K562 (cell line): ENCODE results near the gene NLE1. TPM values are rescaled to one million over a fixed set of nuclear protein-coding genes. Genes with fewer than 3 reads are reported as not detected.

Source experiments
- ATAC-seq: fragments of 200-7000 bp; cut with Tn5 transposase; 3 replicates; pipeline ENCODE4 v1.9.1; 2020; ENCODE audit warnings: moderate library complexity
- BruUV-seq: library from RNA; stranded (reverse); fragments of 400-500 nt; replicated peaks from 2 replicates; lab custom pipeline; 2021; lab: Mats Ljungman, UMichigan
- CTCF ChIA-PET: fragments of 300-600 bp; formaldehyde crosslinking; extraction: SDS; loops from one replicate; lab custom pipeline; 2021; ENCODE audit warnings: low intra/inter-chr PET ratio; lab: Yijun Ruan, JAX
- POLR2A ChIA-PET: fragments of 300-600, 350-650 bp; sonication (Branson Sonifier 250); formaldehyde crosslinking; extraction: SDS; loops from one replicate; lab custom pipeline; 2021; ENCODE audit warnings: antibody characterized with exemption, inconsistent platforms; lab: Yijun Ruan, JAX
- DNase-seq, 4 experiments: peaks; one replicate each; pipeline versions ENCODE4 v3.0.0 to v3.0.0-alpha.2; 2011 to 2018; ENCODE audit warnings: low spot score in 3 of 4, mixed read lengths in 3 of 4; ENCODE audit errors: extremely low read depth in 1 of 4
- FAIRE-seq: peaks from 2 replicates; lab custom pipeline; 2011; peaks lifted over from hg19 to GRCh38; lab: Jason Lieb, UNC
- H2AFZ ChIP-seq: 2 replicates; pipeline ENCODE4 v1.6.0; 2011; ENCODE audit warnings: low read depth, low read length, control low read depth, inconsistent platforms
- H3K27ac ChIP-seq: fragments of 200-600 bp; 3 replicates; pipeline ENCODE4 v1.8.0; 2011; ENCODE audit warnings: low read depth, mild to moderate bottlenecking, control low read depth, inconsistent platforms, low read length, moderate library complexity, mixed read lengths; ENCODE audit errors: extremely low read depth
- H3K27me3 ChIP-seq, 2 experiments: fragments of 300-600 bp in 1 of 2; 2 replicates in 1 of 2; 3 replicates in 1 of 2; pipeline versions ENCODE4 v1.6.0 to v1.8.0; 2011; ENCODE audit warnings: inconsistent platforms in 2 of 2, low read length in 2 of 2, mild to moderate bottlenecking in 1 of 2, mixed read lengths in 1 of 2, moderate library complexity in 1 of 2; ENCODE audit not compliant: control insufficient read depth in 2 of 2, insufficient read depth in 2 of 2
- H3K36me3 ChIP-seq: fragments of 300-600 bp; 3 replicates; pipeline ENCODE4 v1.8.0; 2011; ENCODE audit warnings: mild to moderate bottlenecking, low read length, inconsistent platforms; ENCODE audit not compliant: control insufficient read depth, insufficient read depth
- H3K4me1 ChIP-seq, 2 experiments: fragments of 200-600 bp in 1 of 2; replicated peaks in 1 of 2; 2 replicates in 1 of 2; 3 replicates in 1 of 2; pipeline versions ENCODE4 v1.5.1 to v1.8.0; 2011; ENCODE audit warnings: inconsistent platforms in 2 of 2, low read length in 2 of 2, mild to moderate bottlenecking in 1 of 2, mixed read lengths in 1 of 2, moderate library complexity in 1 of 2; ENCODE audit not compliant: control insufficient read depth in 2 of 2, insufficient read depth in 2 of 2
- H3K4me2 ChIP-seq: 2 replicates; pipeline ENCODE4 v1.6.1; 2011; ENCODE audit warnings: low read length, control low read depth, inconsistent platforms, mixed read lengths; ENCODE audit not compliant: insufficient read depth
- H3K4me3 ChIP-seq: fragments of 200-600 bp; sonication (generic), shearing (Covaris generic); 2 replicates; pipeline ENCODE4 v1.5.1; 2016; ENCODE audit warnings: control low read depth, inconsistent platforms
- H3K79me2 ChIP-seq: fragments of 200-600 bp; 3 replicates; pipeline ENCODE4 v1.8.0; 2011; ENCODE audit warnings: low read length, inconsistent platforms; ENCODE audit not compliant: control insufficient read depth, insufficient read depth
- H3K9ac ChIP-seq, 2 experiments: 2 replicates each; pipeline versions ENCODE4 v1.6.0 to v1.6.1; 2011; ENCODE audit warnings: low read depth in 2 of 2, low read length in 2 of 2, control low read depth in 1 of 2, inconsistent platforms in 1 of 2, mild to moderate bottlenecking in 1 of 2, mixed read lengths in 1 of 2; ENCODE audit not compliant: insufficient read depth in 1 of 2
- H3K9me1 ChIP-seq: one replicate; pipeline ENCODE4 v1.6.0; 2011; ENCODE audit warnings: inconsistent platforms, mild to moderate bottlenecking, low read length, moderate library complexity; ENCODE audit not compliant: control insufficient read depth, insufficient read depth
- H3K9me3 ChIP-seq: replicated peaks from 2 replicates; pipeline ENCODE4 v1.5.1; 2011; ENCODE audit warnings: low read depth, low read length, inconsistent platforms; ENCODE audit not compliant: control insufficient read depth, insufficient read depth
- H4K20me1 ChIP-seq: replicated peaks from 2 replicates; pipeline ENCODE4 v1.6.1; 2011; ENCODE audit warnings: low read length, inconsistent platforms, mixed read lengths; ENCODE audit not compliant: control insufficient read depth, insufficient read depth
- BRCA1 ChIP-seq, 2 experiments: fragments of 450-650 bp in 1 of 2; sonication (generic) in 1 of 2; formaldehyde crosslinking in 1 of 2; IDR thresholded peaks; 2 replicates each; pipeline versions ENCODE4 v1.5.0 to v1.6.1; 2017 to 2020; ENCODE audit warnings: mild to moderate bottlenecking in 1 of 2, missing genetic modification reagents in 1 of 2
- EZH2 ChIP-seq: IDR thresholded peaks from 2 replicates; pipeline ENCODE4 v1.6.1; 2012; ENCODE audit warnings: low read depth, mild to moderate bottlenecking, inconsistent platforms, low read length, borderline replicate concordance
- FOXA3 ChIP-seq, 2 experiments: fragments of 450-650 bp in 1 of 2; sonication (generic) in 1 of 2; formaldehyde crosslinking; IDR thresholded peaks in 1 of 2; conservative IDR thresholded peaks in 1 of 2; 2 replicates each; pipeline versions ENCODE4 v1.4.0 to v1.8.0; 2020 to 2022; ENCODE audit warnings: mild to moderate bottlenecking in 2 of 2, missing genetic modification reagents in 1 of 2
- HNRNPH1 ChIP-seq: fragments of 200-400 bp; formaldehyde crosslinking; optimal IDR thresholded peaks from 2 replicates; pipeline ENCODE3; 2017; ENCODE audit warnings: low read depth, mild to moderate bottlenecking, low read length, moderate library complexity
- KAT7 ChIP-seq: sonication (generic); formaldehyde crosslinking; IDR thresholded peaks from 2 replicates; pipeline ENCODE4 v1.8.0; 2022; ENCODE audit warnings: missing genetic modification reagents, mild to moderate bottlenecking, borderline replicate concordance
- MXD1 ChIP-seq: fragments of 250-450 bp; sonication (Bioruptor Pico); IDR thresholded peaks from 2 replicates; pipeline ENCODE4 v1.8.0; 2021; ENCODE audit warnings: borderline replicate concordance, mild to moderate bottlenecking, moderate library complexity; ENCODE audit not compliant: poor library complexity, severe bottlenecking
- SRSF3 ChIP-seq: fragments of 200-400 bp; formaldehyde crosslinking; IDR thresholded peaks from 2 replicates; pipeline ENCODE4 v1.6.1; 2016; ENCODE audit warnings: mild to moderate bottlenecking, low read length, moderate library complexity; ENCODE audit not compliant: insufficient read depth
- SRSF9 ChIP-seq: fragments of 200-400 bp; formaldehyde crosslinking; IDR thresholded peaks from 2 replicates; pipeline ENCODE4 v1.6.1; 2017; ENCODE audit warnings: low read depth, low read length, borderline replicate concordance
- ZBTB8A ChIP-seq: fragments of 450-650 bp; IDR thresholded peaks from 2 replicates; pipeline ENCODE4 v1.6.1; 2018; ENCODE audit warnings: mild to moderate bottlenecking, moderate library complexity; ENCODE audit not compliant: partially characterized antibody
- ZNF707 ChIP-seq: fragments of 250-450 bp; sonication (Bioruptor Pico); conservative IDR thresholded peaks from 2 replicates; pipeline ENCODE4 v1.8.0; 2022; ENCODE audit warnings: inconsistent platforms, mild to moderate bottlenecking, moderate library complexity
- WGBS: fragments of 100-300 bp; shearing (Covaris generic); methylation state at CpG from one replicate; pipeline ENCODE4 v1.1.6; 2016; ENCODE audit warnings: low coverage, mixed read lengths; ENCODE audit not compliant: insufficient coverage; ENCODE audit errors: missing lambda C conversion rate; 5-methylcytosine and 5-hydroxymethylcytosine counted together
- in situ Hi-C: fragments of 300-500 bp; cut with MboI; formaldehyde crosslinking; loops from 4 replicates; pipeline ENCODE4 v1.15.0; 2018; ENCODE audit warnings: inconsistent platforms, mixed read lengths
- intact Hi-C: fragments of 100-400 bp; cut with micrococcal nuclease; formaldehyde crosslinking; loops from 2 replicates; pipeline ENCODE4 v1.14.2; 2022
- polyA plus RNA-seq, 8 experiments: library from polyadenylated mRNA; depleted of rRNA in 4 of 8; stranded (reverse) in 5 of 8; unstranded in 3 of 8; fragments of >200 nt; fragmentation: Nextera tagmentation in 2 of 8; fragmentation: Illumina TruSeq in 1 of 8; extraction: Ambion mirVana in 2 of 8; extraction: Trizol in 1 of 8; gene quantifications; 2 replicates each; pipeline versions ENCODE4 v1.2.1 to v1.2.3, GENCODE V29; 2011 to 2014; ENCODE audit warnings: inconsistent platforms in 1 of 8, missing spikeins in 1 of 8
- total RNA-seq, 7 experiments: library from RNA; depleted of rRNA in 6 of 7; stranded (reverse); fragments of >200 nt in 6 of 7; fragmentation: Illumina TruSeq in 2 of 7; extraction: Trizol in 2 of 7; gene quantifications; 2 replicates each; pipeline versions ENCODE4 v1.2.1 to v1.2.3, GENCODE V29; 2011 to 2021; ENCODE audit warnings: low replicate concordance in 1 of 7

Gene NLE1
- total and polyA plus RNA-seq, 9 of the 15 experiments (the other 6 are each of a cell fraction or from before 2014, with no cell fraction given), result 3.8 to 69.0 (median 29.4) TPM

- H2AFZ ChIP-seq, result no peak overlapping the region
- no peak for ATAC-seq
- ChIA-PET POLR2A (interaction anchor here (0.7 kb wide), 1 partner anchor 565 kb away, joined by 3 read pairs; no protein-coding TSS in a partner anchor), CTCF (interaction anchor here (0.7 kb wide), 1 partner anchor 21 kb away, joined by 4 read pairs; no protein-coding TSS in a partner anchor)
- no peaks in the 10 kb centered on the region for H3K4me1 ChIP-seq
- no peaks in the 10 kb centered on the region for H3K27me3 ChIP-seq
- TF ChIP-seq KAT7 (CRISPR knock-in tag), result no peak
- no peak for TF ChIP-seq EZH2
- TF ChIP-seq HNRNPH1, result no peak
- no peak for TF ChIP-seq FOXA3 (CRISPR knock-in tag; conservative IDR thresholded peaks at IDR 0.05 in 1 of 2, IDR thresholded peaks at IDR 0.05 in 1 of 2)
- no peak for TF ChIP-seq ZNF707
- TF ChIP-seq MXD1 (CRISPR knock-in tag), result no peak
- no peak for TF ChIP-seq ZBTB8A
- no peak for TF ChIP-seq SRSF3
- TF ChIP-seq BRCA1 (IDR thresholded peaks at IDR 0.05), result no peak
- TF ChIP-seq BRCA1 (CRISPR knock-in tag; IDR thresholded peaks at IDR 0.05), result no peak
- TF ChIP-seq SRSF9, result no peak
- H3K9ac ChIP-seq, result no peak overlapping the region
- H3K4me3 ChIP-seq, result no peak overlapping the region
- no peaks in the 10 kb centered on the region for H4K20me1 ChIP-seq
- in situ Hi-C loops (no loop called here), intact Hi-C loops (no loop called here)
- no peaks in the 10 kb centered on the region for H3K9me1 ChIP-seq
- H3K9me3 ChIP-seq, result no peaks in the 10 kb centered on the region
- no peak overlapping the region for H3K4me2 ChIP-seq
- H3K79me2 ChIP-seq, result no peaks in the 10 kb centered on the region
- no peak overlapping the region for H3K27ac ChIP-seq
- FAIRE-seq, result no peak
- DNase-seq, result no peak
- BruUV-seq, result no TSS peak
- peaks cover 61% of the 10 kb centered on the region; the same call in 2 of the 3 replicates for H3K36me3 ChIP-seq
- WGBS, result 80% methylated on average over 2 of the region's 2 CpGs
Observed at GRCh38 chr17:35101725-35102124, 40.4 kb downstream of the NLE1 start.
